Endothelial cell of umbilical vein (primary cell): ENCODE measurements around the gene LGR6. TPM values are rescaled to one million over a fixed set of nuclear protein-coding genes. Genes with fewer than 3 reads are reported as not detected.

Source experiments
- BruUV-seq: library from RNA; stranded (reverse); fragments of 400-500 nt; replicated peaks from 2 replicates; lab custom pipeline; 2021; lab: Mats Ljungman, UMichigan
- CTCF ChIA-PET: fragments of 300-600, 350-600 bp; sonication (Branson Sonifier 250); formaldehyde crosslinking; loops from one replicate; lab custom pipeline; 2021; ENCODE audit warnings: antibody characterized with exemption, inconsistent platforms; lab: Charles Lee
- POLR2A ChIA-PET: fragments of 300-600, 350-600 bp; sonication (Branson Sonifier 250); formaldehyde crosslinking; loops from one replicate; lab custom pipeline; 2021; ENCODE audit warnings: antibody characterized with exemption, inconsistent platforms; lab: Charles Lee
- DNase-seq: peaks from one replicate; pipeline ENCODE4 v3.0.0-alpha.2; 2011; ENCODE audit warnings: low read depth, low spot score
- FAIRE-seq: peaks from 2 replicates; lab custom pipeline; 2011; peaks lifted over from hg19 to GRCh38; lab: Jason Lieb, UNC
- H2AFZ ChIP-seq: 2 replicates; pipeline ENCODE4 v1.6.0; 2012; ENCODE audit warnings: low read depth, low read length, control low read depth, inconsistent platforms
- H3K27ac ChIP-seq: 2 replicates; pipeline ENCODE4 v1.5.1; 2011; ENCODE audit warnings: low read depth, mild to moderate bottlenecking, control low read depth, low read length, moderate library complexity; ENCODE audit not compliant: insufficient read depth
- H3K27me3 ChIP-seq, 2 experiments: 2 replicates each; pipeline versions ENCODE4 v1.6.0 to v1.6.1; 2011; ENCODE audit warnings: low read length in 2 of 2, mixed read lengths in 1 of 2; ENCODE audit not compliant: control insufficient read depth in 2 of 2, insufficient read depth in 2 of 2
- H3K36me3 ChIP-seq, 2 experiments: 2 replicates in 1 of 2; 3 replicates in 1 of 2; pipeline ENCODE4 v1.5.1; 2011; ENCODE audit warnings: low read length in 2 of 2, mild to moderate bottlenecking in 1 of 2, moderate library complexity in 1 of 2; ENCODE audit not compliant: control insufficient read depth in 2 of 2, insufficient read depth in 2 of 2; ENCODE audit errors: extremely low read depth in 1 of 2
- H3K4me1 ChIP-seq: 3 replicates; pipeline ENCODE4 v1.5.1; 2011; ENCODE audit warnings: mild to moderate bottlenecking, low read length; ENCODE audit not compliant: control insufficient read depth, insufficient read depth; ENCODE audit errors: extremely low read depth
- H3K4me2 ChIP-seq: 2 replicates; pipeline ENCODE4 v1.6.1; 2011; ENCODE audit warnings: low read length, control low read depth, mixed read lengths; ENCODE audit not compliant: insufficient read depth
- H3K4me3 ChIP-seq, 3 experiments: fragments of 200-600 bp in 1 of 3; sonication (generic), shearing (Covaris generic) in 1 of 3; replicated peaks in 1 of 3; 2 replicates each; pipeline ENCODE4 v1.5.1; 2011 to 2016; ENCODE audit warnings: control low read depth in 3 of 3, low read length in 3 of 3, mild to moderate bottlenecking in 2 of 3, inconsistent platforms in 1 of 3, low read depth in 1 of 3, moderate library complexity in 1 of 3; ENCODE audit not compliant: insufficient read depth in 1 of 3
- H3K79me2 ChIP-seq: 2 replicates; pipeline ENCODE4 v1.6.0; 2012; ENCODE audit warnings: low read length, inconsistent platforms; ENCODE audit not compliant: control insufficient read depth, insufficient read depth
- H3K9ac ChIP-seq: replicated peaks from 2 replicates; pipeline ENCODE3; 2011; ENCODE audit warnings: low read length, control low read depth; ENCODE audit not compliant: insufficient read depth; ENCODE audit errors: extremely low read depth
- H3K9me1 ChIP-seq: replicated peaks from 3 replicates; pipeline ENCODE4 v1.6.0; 2011; ENCODE audit warnings: mild to moderate bottlenecking, low read length; ENCODE audit not compliant: control insufficient read depth, insufficient read depth; ENCODE audit errors: extremely low read depth
- H3K9me3 ChIP-seq: replicated peaks from 2 replicates; pipeline ENCODE4 v1.5.1; 2012; ENCODE audit warnings: low read length, inconsistent platforms; ENCODE audit not compliant: control insufficient read depth, insufficient read depth
- H4K20me1 ChIP-seq: replicated peaks from 2 replicates; pipeline ENCODE3; 2011; ENCODE audit warnings: mild to moderate bottlenecking, low read length; ENCODE audit not compliant: control insufficient read depth, insufficient read depth; ENCODE audit errors: extremely low read depth
- EZH2 ChIP-seq: IDR thresholded peaks from 2 replicates; pipeline ENCODE4 v1.6.1; 2012; ENCODE audit warnings: borderline replicate concordance, low read depth, mild to moderate bottlenecking, moderate library complexity, low read length, inconsistent platforms; ENCODE audit not compliant: severe bottlenecking
- FOS ChIP-seq: IDR thresholded peaks from 2 replicates; pipeline ENCODE4 v1.6.1; 2011; ENCODE audit warnings: mild to moderate bottlenecking, low read length, moderate library complexity, borderline replicate concordance; ENCODE audit not compliant: insufficient read depth
- GATA2 ChIP-seq: IDR thresholded peaks from 2 replicates; pipeline ENCODE4 v1.7.0; 2011; ENCODE audit warnings: low read depth, mild to moderate bottlenecking, moderate library complexity, mixed read lengths, low read length; ENCODE audit not compliant: insufficient read length, insufficient read depth
- JUN ChIP-seq: IDR thresholded peaks from 2 replicates; pipeline ENCODE4 v1.6.1; 2011; ENCODE audit warnings: borderline replicate concordance, low read depth; ENCODE audit not compliant: insufficient read length, insufficient read depth
- MYC ChIP-seq: IDR thresholded peaks from one replicate; pipeline ENCODE4 v1.6.1; 2011; ENCODE audit warnings: mild to moderate bottlenecking, low read depth, low read length
- POLR2A ChIP-seq: IDR thresholded peaks from 2 replicates; pipeline ENCODE4 v1.6.1; 2012; ENCODE audit warnings: low read depth, mild to moderate bottlenecking, control low read depth, low read length
- POLR2AphosphoS5 ChIP-seq: IDR thresholded peaks from 2 replicates; pipeline ENCODE4 v1.6.1; 2012; ENCODE audit warnings: low read depth, mild to moderate bottlenecking, control low read depth, low read length, moderate library complexity; ENCODE audit not compliant: insufficient read depth
- dilution Hi-C: fragments of 300-500 bp; cut with MboI; formaldehyde crosslinking; loops from one replicate; pipeline ENCODE4 v1.15.0; 2019; ENCODE audit warnings: low sequenced_read_pairs; ENCODE audit not compliant: extremely low pct_ligation_motif_present
- intact Hi-C: fragments of 100-400 bp; cut with micrococcal nuclease; formaldehyde crosslinking; loops from one replicate; pipeline ENCODE4 v1.10.0; 2022
- polyA plus RNA-seq, 4 experiments: library from polyadenylated mRNA; depleted of rRNA in 3 of 4; stranded (reverse) in 3 of 4; unstranded in 1 of 4; fragments of >200 nt; gene quantifications; 2 replicates each; pipeline versions ENCODE4 v1.2.1 to v1.2.3, GENCODE V29; 2011 to 2012; ENCODE audit warnings: missing spikeins in 1 of 4
- total RNA-seq: library from RNA; stranded (reverse); gene quantifications from 2 replicates; pipeline ENCODE4 v1.2.3, GENCODE V29; 2021
- TF ChIP-seq, protein P1 (sequence below): IDR thresholded peaks from 2 replicates; pipeline ENCODE4 v1.6.1; 2011; ENCODE audit not compliant: insufficient read depth, insufficient read length
- TF ChIP-seq, protein P2 (sequence below), 2 donors: IDR thresholded peaks; 1 replicate in 1 of 2; 2 replicates in 1 of 2; pipeline ENCODE4 v1.5.1; 2011; ENCODE audit warnings: low read length in 2 of 2, mild to moderate bottlenecking in 2 of 2, moderate library complexity in 2 of 2, control low read depth in 1 of 2, inconsistent platforms in 1 of 2, low read depth in 1 of 2; ENCODE audit not compliant: insufficient read depth in 1 of 2; ENCODE audit errors: extremely low read depth in 1 of 2

The LGR6 gene
- total and polyA plus RNA-seq, 2 donors (not counting 3 experiments of a cell fraction or from before 2014, with no cell fraction given) = not detected

DNA sequence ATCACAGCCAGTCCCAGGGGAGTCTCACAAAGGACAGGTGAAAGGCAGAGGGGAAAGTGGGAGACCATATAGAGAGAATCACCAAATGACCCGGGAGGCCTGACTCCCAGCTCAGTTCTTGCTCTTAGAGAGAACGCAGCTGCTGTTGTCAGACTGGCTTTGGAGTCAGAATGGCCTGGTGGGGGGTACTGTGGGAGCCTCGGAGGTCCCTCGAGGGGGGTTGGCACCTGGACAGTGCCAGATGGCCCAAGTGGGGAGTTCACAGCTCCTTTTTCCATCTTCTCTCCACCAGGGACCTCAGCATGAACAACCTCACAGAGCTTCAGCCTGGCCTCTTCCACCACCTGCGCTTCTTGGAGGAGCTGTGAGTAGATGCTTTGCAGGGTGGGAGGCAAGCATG, 31.5 kb downstream of the LGR6 start:
- ChIA-PET POLR2A (no interaction called here), CTCF (interaction anchor here (0.6 to 4.5 kb wide), 6 partner anchors 11 to 91 kb away, joined by 3 to 22 read pairs (median 6); partner anchors contain the start of gene LGR6)
- intact Hi-C loops = no loop called here
- no peaks in the 10 kb centered on the region for H3K4me1 ChIP-seq
- H3K9me3 ChIP-seq = no peaks in the 10 kb centered on the region
- no peak for DNase-seq
- H3K27me3 ChIP-seq = peaks cover 4 to 14% of the 10 kb centered on the region in 2 experiments
- no peak overlapping the region for H2AFZ ChIP-seq
- TF ChIP-seq JUN = no peak
- no peak for TF ChIP-seq POLR2AphosphoS5
- TF ChIP-seq GATA2 = no peak
- no peak for TF ChIP-seq EZH2
- TF ChIP-seq POLR2A = no peak
- no peak for TF ChIP-seq MYC
- TF ChIP-seq, protein P1, sequence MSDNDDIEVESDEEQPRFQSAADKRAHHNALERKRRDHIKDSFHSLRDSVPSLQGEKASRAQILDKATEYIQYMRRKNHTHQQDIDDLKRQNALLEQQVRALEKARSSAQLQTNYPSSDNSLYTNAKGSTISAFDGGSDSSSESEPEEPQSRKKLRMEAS = no peak
- TF ChIP-seq, protein P2, sequence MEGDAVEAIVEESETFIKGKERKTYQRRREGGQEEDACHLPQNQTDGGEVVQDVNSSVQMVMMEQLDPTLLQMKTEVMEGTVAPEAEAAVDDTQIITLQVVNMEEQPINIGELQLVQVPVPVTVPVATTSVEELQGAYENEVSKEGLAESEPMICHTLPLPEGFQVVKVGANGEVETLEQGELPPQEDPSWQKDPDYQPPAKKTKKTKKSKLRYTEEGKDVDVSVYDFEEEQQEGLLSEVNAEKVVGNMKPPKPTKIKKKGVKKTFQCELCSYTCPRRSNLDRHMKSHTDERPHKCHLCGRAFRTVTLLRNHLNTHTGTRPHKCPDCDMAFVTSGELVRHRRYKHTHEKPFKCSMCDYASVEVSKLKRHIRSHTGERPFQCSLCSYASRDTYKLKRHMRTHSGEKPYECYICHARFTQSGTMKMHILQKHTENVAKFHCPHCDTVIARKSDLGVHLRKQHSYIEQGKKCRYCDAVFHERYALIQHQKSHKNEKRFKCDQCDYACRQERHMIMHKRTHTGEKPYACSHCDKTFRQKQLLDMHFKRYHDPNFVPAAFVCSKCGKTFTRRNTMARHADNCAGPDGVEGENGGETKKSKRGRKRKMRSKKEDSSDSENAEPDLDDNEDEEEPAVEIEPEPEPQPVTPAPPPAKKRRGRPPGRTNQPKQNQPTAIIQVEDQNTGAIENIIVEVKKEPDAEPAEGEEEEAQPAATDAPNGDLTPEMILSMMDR (IDR thresholded peaks at IDR 0.05; ENCODE audit: extremely low read depth in 1 of 2, insufficient read depth in 1 of 2, low read depth in 1 of 2, low read length in 2 of 2) = no peak
- no peak for TF ChIP-seq FOS
- H3K9me1 ChIP-seq = no peaks in the 10 kb centered on the region
- H3K27ac ChIP-seq = no peak overlapping the region
- no peaks in the 10 kb centered on the region for H3K36me3 ChIP-seq
- H4K20me1 ChIP-seq = no peaks in the 10 kb centered on the region
- no TSS peak for BruUV-seq
- no peak for FAIRE-seq
- no peak overlapping the region for H3K9ac ChIP-seq
- H3K79me2 ChIP-seq = no peaks in the 10 kb centered on the region
- no peak overlapping the region for H3K4me3 ChIP-seq
- dilution Hi-C loops = no loop called here
- H3K4me2 ChIP-seq = no peak overlapping the region
